CD4-positive, alpha-beta T cell treated with Interleukin-4 for 1 hour (primary cell): ENCODE data around the gene SLC46A3.

Source experiments
- DNase-seq, 2 donors: peaks; one replicate each; pipeline ENCODE4 v3.0.0-alpha.2; 2020 to 2022

Gene SLC46A3

DNA sequence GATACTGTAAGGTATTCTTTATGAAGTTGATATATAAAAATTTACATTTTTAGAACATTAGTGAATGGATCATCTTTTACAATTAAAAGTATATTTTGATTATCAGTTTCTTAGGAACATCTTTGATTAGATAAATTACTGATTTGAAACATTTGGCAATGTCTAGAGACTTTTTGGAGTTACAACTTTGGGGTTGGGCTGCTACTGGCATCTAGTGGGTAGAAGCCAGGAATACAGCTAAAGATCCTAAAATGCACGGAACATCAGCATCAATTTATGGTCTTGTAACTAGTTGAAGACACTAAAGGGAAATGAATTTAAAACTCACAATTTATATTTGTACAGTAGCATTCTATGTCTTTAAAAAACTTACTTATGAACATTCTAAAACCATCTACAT lies 40.0 kb downstream of the SLC46A3 start:
- no peak for DNase-seq

DNA sequence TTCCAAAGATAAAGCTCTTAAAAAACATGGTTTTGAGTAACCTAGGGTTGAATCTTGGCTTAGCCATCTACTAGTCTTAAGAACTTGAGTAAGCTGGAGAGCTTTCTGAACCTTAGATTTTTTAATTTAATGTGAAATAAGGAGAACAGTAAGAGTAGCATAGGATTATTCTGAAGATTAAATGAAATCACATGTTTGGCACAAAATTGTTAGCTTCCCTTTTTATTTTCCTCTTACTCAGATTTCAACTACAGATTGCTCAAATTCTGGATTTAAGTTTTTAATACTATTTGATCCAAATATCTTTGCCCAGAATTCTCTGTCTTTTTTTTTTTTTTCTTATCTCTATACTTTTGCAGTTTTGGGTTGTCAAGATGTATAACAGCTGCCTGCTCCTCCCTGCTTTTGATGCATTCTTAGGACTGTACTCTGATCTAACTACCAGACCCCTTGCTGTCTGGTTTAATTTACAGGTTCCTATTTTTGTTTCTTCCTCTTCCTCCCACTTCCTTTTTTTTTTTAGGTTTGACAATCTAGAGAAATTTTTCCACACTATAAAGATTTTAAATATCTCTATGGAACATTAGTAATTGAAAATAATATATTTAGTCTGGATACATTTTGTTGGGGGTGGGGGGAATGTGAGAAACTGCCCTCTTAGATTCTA lies 47.5 kb downstream of the SLC46A3 start:
- no peak for DNase-seq

DNA sequence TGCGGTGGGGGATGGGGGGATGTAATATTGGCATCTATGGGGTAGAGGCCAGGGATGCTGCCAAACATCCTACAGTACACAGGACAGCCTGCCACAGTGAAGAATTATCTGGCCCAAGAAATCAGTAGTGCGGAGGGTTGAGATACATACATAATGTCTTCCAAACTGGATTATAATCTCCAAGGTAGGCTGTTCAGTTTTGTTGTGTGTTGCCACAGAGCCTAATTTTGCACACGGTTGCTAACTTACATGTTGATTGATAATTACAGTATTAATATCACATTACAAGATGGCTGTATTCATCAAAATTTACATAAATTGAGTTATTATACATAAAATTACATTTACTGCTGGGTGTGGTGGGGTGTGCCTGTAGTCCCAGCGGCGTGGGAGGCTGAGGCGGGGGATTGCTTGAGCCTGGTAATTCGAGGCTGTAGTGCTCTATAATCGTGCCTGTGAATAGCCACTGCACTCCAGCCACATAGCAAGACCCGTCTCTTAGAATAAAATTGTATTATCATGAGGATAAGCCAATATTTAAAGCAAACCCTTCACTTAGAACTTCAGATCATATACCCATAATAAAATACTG lies 51.8 kb downstream of the SLC46A3 start:
- DNase-seq, result no peak

DNA sequence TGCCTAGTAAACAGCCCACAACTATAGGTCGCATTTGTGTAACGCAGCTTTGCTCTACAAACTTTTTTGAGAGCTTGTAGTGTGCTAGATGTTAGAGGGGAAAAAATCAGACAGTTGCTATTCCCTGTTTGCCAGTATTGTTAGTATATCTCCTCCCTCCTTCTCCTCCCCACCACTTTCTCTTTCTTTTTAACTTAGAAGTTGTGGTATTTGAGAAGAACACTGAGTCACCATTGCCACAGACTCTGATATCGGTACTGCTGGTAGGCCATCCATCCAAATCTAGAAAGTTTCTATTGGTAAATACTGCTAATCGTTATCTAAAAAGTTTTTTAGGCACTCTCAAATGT lies 59.2 kb downstream of the SLC46A3 start:
- peak in 1 of 2 donors; percentile 65 for DNase-seq

DNA sequence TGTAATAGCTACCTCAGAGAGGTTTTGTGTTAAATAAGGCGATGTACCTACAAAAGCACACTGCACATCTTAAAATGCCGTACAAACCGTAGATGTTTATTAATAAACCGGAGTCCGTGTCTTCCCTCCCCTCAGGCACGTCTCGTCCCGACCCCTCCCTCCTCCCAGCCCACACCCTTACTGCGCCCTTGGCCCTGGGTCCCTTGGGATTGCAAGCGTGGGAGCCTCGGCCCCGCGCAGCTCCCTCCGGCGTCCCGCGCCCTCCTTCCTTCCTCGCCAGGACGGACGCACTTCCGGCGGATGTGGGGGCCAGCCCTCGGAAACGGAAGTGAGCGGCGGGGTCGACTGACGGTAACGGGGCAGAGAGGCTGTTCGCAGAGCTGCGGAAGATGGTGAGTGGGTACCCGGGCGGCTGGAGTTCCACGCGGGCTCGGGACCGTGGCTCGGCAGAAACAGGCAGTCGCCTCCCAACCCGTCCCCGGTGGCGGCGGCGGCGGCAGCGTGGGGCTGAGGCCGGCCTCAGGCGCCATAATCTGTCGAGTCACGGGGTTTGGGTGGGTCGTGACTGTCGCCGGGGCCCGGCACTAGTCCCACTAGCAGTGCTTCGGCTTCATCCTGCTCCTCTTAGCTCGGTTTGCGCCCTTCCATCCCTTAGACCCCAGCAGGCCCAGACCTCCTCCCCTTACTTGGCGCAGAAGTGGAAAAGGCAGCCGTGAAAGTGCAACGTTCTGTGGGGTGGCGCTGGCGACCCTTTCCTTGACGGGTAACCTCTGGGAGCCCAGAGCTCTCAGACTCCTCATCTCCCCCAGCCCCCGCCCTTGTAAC lies 59.8 kb downstream of the SLC46A3 start, which contains the start of gene POMP:
Gene POMP, plus strand, starts transcription at position 335 of the 825 bp plus-strand sequence. Its CDS starts 55 bp downstream, at position 390.
- peak; percentile 90 to 93 for DNase-seq

DNA sequence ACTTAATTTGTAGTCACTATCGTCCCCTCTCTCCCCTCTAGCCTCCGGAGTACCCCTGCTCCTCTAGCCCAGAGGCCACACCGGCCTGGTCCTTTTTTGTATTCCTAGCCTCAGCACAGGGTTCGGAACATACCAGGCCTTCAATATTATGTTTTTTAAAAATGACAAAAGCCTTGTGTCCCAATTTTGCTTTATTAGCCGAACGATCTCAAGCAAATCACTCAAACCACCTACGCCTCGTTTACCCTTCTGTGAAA lies 60.3 kb downstream of the SLC46A3 start:
- DNase-seq, result no peak

DNA sequence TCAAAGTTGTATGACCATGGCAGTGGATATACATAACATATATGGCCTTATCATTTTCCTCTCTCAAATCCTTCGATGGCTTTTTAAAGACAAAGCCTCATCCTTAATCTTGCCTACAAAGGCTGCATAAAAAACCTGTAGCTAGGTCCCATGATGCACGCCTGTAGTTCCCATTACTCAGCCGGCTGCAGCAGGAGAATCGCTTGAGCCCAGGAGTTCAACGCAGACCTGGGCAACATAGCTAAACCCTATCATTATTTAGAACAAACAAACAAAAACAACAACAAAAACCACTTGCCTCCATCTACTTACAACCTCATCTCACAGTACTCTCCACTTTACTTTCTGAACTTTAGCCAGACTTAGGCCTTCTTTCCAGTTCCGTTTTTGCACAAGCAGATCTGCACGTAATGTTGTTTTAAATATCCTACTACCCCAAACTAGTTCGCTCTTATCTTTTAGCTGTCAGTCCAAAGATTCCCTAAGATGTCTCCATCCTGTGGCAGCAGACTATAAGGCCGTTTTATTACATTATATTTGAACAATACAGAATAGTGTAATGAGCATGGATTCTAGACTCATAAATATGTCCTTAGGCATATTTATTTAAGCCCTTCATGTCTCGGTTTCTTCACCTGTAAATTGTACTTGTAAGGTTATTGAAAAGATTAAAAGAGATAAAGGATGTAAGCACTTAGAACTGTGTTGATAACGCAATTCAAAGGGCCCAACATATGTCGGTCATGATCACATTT lies 60.8 kb downstream of the SLC46A3 start:
- peak in 1 of 2 donors; percentile 10 for DNase-seq

DNA sequence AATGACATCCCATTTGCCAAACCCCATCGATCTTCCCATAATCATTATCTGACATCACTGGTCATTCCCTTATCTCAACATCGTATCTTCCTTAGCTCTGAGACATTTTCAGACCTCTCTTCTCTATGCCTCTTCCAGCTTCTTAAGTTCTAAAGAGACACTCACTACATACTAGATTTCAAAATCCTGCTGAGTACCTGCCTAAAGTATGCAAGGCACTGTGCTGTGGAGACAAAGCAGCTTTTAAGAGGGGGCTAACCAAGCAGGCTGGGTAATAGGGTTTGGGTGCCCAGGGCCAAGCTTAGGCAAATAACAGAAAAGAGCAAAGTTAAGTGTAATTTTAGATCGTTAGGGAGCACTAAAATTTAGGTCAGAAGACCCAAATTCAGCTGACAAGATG lies 63.2 kb downstream of the SLC46A3 start:
- DNase-seq, result no peak

DNA sequence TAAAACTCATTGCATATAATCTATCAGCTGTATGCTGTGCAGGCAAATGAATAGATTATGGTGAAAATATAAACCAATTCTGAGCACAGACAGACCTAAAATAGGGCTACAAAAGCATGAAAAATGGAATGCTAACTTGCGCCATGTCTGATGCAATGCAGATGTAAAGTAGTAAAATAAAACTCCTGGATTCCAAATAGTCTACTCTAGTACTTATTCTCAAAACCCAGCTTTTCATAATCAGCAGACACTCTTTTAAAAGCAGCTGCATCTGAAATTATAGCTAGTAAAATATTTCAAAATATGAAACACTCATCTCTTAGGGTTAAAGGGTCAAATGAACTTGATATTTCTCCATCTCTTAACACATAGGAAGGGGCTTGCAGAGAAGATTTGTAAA lies 64.5 kb downstream of the SLC46A3 start:
- DNase-seq, result no peak

DNA sequence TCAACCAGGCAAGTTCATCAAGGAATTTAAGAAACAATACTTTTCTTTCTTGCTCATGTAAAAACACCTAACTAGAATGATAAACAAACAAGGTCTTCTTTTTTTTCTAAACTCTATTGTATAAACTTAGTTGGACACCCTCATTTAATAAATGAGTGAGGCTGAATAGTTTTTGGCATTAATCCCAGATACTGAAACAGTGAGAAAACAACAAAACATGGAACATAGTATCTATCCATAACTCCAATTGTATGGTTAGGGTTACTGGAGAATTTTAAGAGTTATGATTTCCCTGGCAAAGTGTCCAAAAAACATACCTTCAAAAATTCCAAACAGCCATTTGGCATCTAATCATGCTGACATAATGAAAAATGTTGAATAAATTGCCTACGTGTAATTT lies 65.7 kb downstream of the SLC46A3 start:
- DNase-seq, result no peak

DNA sequence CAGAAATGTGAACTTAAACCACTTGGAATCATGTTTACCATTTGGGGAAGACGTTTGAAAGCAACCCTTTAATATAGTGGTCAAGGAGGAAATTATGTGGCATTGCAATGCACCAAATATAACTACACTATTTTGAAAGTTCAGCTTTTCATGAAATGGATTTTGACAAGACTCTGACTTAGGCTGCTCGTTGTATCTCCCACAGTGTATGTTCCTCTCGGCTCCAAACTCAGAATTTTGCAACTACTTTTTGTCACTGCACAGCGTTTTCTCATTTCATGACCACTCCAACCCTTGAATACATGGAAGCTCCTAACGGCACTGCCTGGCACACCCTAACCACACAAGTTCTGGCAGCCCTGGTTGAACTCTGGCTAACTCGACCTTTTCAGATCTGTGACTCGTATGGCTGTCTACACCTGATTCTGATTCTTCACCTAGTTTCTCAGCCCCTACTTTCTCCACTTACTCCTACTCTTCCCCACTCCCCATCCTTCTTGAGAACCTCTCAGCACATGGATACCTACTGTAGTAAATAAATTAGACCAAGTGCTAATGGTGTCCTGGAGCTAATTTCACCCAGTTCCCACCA lies 66.9 kb downstream of the SLC46A3 start:
- no peak for DNase-seq

DNA sequence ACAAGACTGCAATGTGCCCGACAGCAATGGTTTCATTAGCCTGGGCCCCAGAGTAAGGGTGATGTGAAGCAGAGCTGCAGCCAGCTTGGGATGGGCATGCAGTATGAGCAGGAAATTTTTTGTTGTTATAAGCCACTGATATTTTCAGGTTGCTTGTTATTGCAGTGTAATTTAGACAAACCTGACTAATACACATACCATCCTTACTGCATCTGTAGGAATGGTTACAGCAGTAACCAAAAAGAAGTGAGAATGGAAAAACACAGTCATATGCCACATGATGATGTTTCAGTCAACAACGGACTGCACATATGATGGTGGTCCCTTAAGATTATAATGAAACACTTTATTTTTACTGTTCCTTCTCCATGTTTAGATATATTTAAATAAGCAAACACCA lies 68.5 kb downstream of the SLC46A3 start:
- DNase-seq, result no peak
